Stomach smooth muscle (tissue), 2 donors: ENCODE results near the gene CTXN1.
"Not testable (repeated sequence)": the region's sequence is repeated elsewhere in the genome, so short reads cannot be mapped to it uniquely, and the experiment has no call there.

ENCODE experiments used
- H3K27ac ChIP-seq: one replicate; pipeline ENCODE4 v1.7.0; 2013; ENCODE audit warnings: mild to moderate bottlenecking, low read length, inconsistent platforms
- H3K27me3 ChIP-seq, 2 donors: one replicate each; pipeline ENCODE4 v1.7.0; 2013; ENCODE audit warnings: low read length in 2 of 2; ENCODE audit not compliant: insufficient read depth in 2 of 2, control insufficient read depth in 1 of 2
- H3K36me3 ChIP-seq, 2 donors: one replicate each; pipeline ENCODE4 v1.7.0; 2013; ENCODE audit warnings: low read length in 2 of 2; ENCODE audit not compliant: control insufficient read depth in 2 of 2, insufficient read depth in 2 of 2
- H3K4me1 ChIP-seq: one replicate; pipeline ENCODE4 v1.7.0; 2013; ENCODE audit warnings: low read length; ENCODE audit not compliant: control insufficient read depth, insufficient read depth
- H3K4me3 ChIP-seq, 2 donors: one replicate each; pipeline ENCODE4 v1.7.0; 2013; ENCODE audit warnings: low read length in 2 of 2
- H3K9ac ChIP-seq, 2 donors: one replicate each; pipeline ENCODE4 v1.7.0; 2013; ENCODE audit warnings: low read length in 2 of 2, mild to moderate bottlenecking in 1 of 2
- H3K9me3 ChIP-seq, 2 donors: one replicate each; pipeline ENCODE4 v1.7.0; 2013; ENCODE audit warnings: low read length in 2 of 2; ENCODE audit not compliant: control insufficient read depth in 2 of 2
- donor health status: healthy.
- donor health status: Pancreatic carcinoma.

Gene CTXN1

GRCh38 chr19:7918615-7919421 lies 7.1 kb downstream of the CTXN1 start:
- Histone ChIP-seq H3K27me3 (peaks cover 23 to 38% of the 10 kb centered on the region in 2 donors), H3K27ac (no peak overlapping the region), H3K4me3 (no peak overlapping the region), H3K4me1 (peaks cover 62% of the 10 kb centered on the region), H3K36me3 (peaks cover 3 to 6% of the 10 kb centered on the region in 2 donors), H3K9me3 (no peaks in the 10 kb centered on the region), H3K9ac (no peak overlapping the region)

GRCh38 chr19:7918062-7918614 lies 7.8 kb downstream of the CTXN1 start:
- H3K27me3 ChIP-seq, result peaks cover 23 to 38% of the 10 kb centered on the region in 2 donors
- peak overlapping the region in 1 of 2 donors; percentile 55 for H3K4me3 ChIP-seq
- H3K4me1 ChIP-seq, result peaks cover 56% of the 10 kb centered on the region
- H3K9me3 ChIP-seq, H3K36me3 ChIP-seq, H3K27ac ChIP-seq, H3K9ac ChIP-seq: not testable (repeated sequence)

- H3K4me1 ChIP-seq, result peaks cover 50% of the 10 kb centered on the region
- H3K4me3 ChIP-seq, result peak overlapping the region in 1 of 2 donors; percentile 55
These were observed 8.5 kb downstream of the CTXN1 start for GRCh38 chr19:7917267-7918061.

DNA sequence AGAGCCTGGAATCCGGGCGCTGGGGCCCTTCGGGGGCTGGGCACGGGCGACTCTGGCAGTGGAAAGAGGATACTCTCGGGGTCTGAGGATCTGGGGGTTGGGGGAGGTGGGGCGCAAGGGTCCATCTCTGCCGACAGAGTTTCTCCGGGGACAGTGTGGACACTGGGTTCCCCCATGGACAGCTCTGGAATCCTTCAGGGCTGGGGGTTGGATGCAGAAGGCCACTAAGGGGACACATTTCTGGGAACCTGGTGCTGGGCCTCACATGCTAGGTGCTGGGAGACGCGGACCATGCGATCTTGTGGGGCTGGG lies 9.0 kb downstream of the CTXN1 start:
- Histone ChIP-seq H3K36me3 (peaks cover 4 to 11% of the 10 kb centered on the region in 2 donors), H3K27me3 (peaks cover 23 to 38% of the 10 kb centered on the region in 2 donors), H3K9ac (peak overlapping the region; percentile 15 to 29), H3K4me1 (peaks cover 45% of the 10 kb centered on the region), H3K9me3 (no peaks in the 10 kb centered on the region), H3K4me3 (peak overlapping the region in 1 of 2 donors; percentile 55), H3K27ac (peak overlapping the region; percentile 31)

More at GRCh38 chr19:7917267-7918061, 8.5 kb downstream of the CTXN1 start:
- H3K27ac ChIP-seq, result peak overlapping the region; percentile 31
- H3K9ac ChIP-seq, result peak overlapping the region; percentile 15 to 29
- H3K27me3 ChIP-seq, result peaks cover 23 to 38% of the 10 kb centered on the region in 2 donors
- no peaks in the 10 kb centered on the region for H3K9me3 ChIP-seq
- H3K36me3 ChIP-seq, result peaks cover 0 to 10% of the 10 kb centered on the region in 2 donors

- Histone ChIP-seq H3K36me3 (peaks cover 10 to 15% of the 10 kb centered on the region in 2 donors), H3K4me3 (peak overlapping the region in 1 of 2 donors; percentile 55), H3K27me3 (peaks cover 23 to 38% of the 10 kb centered on the region in 2 donors), H3K4me1 (peaks cover 39% of the 10 kb centered on the region), H3K9me3 (no peaks in the 10 kb centered on the region), H3K9ac (no peak overlapping the region), H3K27ac (peak overlapping the region; percentile 31)
These were observed 9.6 kb downstream of the CTXN1 start for GRCh38 chr19:7916103-7916954.

DNA sequence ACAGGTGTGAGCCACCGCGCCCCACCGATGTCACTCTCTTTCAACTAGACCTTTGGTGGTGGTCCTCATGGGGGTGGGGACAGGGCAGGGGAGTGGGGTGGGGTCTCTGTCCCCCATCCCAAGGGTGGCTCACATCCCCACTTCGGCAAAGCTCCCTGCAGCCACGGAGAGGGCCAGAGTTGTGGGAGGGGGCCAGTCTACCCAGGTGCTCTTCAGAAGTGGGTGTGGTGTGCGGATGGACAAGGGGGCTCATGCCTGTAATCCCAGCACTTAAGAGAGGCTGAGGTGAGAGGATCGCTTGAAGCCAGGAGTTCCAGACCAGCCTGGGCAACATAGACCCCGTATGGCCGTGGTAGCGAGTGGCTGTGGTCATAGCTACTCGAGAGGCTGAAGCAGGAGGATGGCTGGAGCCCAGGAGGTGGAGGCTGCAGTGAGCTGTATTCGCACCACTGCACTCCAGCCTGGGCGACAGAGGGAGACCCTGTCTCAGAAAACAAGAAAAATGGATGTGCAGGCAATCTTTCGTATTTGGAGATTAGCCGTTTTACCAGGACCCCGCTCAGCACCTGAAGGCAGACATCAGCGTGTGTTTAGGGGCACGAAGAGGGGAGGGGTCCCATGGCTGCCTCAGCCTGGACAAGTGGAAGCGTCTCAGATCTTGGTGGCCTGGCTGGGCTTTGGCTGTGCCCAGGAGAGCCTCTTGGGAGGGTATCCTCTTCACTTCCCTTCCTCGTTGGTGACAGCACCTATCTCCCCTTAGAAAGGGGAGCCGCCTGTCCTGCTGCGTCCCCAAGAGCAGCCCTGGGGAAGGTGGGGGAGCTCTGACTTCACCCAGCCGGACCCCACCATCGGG lies 10.5 kb downstream of the CTXN1 start:
- no peak overlapping the region for H3K27ac ChIP-seq

DNA sequence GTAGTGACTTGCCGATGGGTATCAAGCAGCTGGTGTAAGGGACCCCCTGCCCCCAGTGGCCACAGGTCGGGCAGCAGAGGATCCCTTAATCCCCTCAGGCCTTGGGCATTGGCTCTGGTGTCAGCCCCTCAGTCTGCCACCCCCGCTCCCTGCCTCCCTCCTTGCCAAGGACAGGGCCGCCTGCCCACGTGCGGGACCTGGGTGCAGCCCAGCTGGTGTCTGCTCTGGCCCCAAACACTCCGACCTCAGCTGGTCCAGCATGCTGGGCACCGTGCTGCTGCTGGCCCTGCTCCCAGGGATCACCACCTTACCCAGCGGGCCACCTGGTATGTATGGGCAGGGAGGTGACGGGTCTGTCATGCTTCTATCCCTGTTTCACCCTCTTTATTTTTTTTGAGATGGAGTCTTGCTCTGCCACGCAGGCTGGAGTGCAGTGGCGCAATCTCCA lies 11.3 kb downstream of the CTXN1 start, which contains the start of gene TGFBR3L:
TGFBR3L (plus strand) TSS at position 233 of the 448 bp plus-strand sequence.
- H3K9me3 ChIP-seq, result no peaks in the 10 kb centered on the region
- no peak within 1 kb of the TSS for H3K9ac ChIP-seq
- peaks cover 20 to 38% of the 10 kb centered on the region in 2 donors for H3K27me3 ChIP-seq
- peaks cover 23 to 26% of the 10 kb centered on the region in 2 donors for H3K36me3 ChIP-seq
- H3K4me1 ChIP-seq, result peaks cover 28% of the 10 kb centered on the region
- no peak within 1 kb of the TSS for H3K27ac ChIP-seq
- peak within 1 kb of the TSS in 1 of 2 donors; percentile 29 for H3K4me3 ChIP-seq

More for the DNA sequence above, 10.5 kb downstream of the CTXN1 start:
- Histone ChIP-seq H3K9me3 (no peaks in the 10 kb centered on the region), H3K36me3 (peaks cover 18 to 21% of the 10 kb centered on the region in 2 donors), H3K9ac (no peak overlapping the region), H3K4me3 (peak overlapping the region in 1 of 2 donors; percentile 29), H3K4me1 (peaks cover 35% of the 10 kb centered on the region), H3K27me3 (peaks cover 23 to 38% of the 10 kb centered on the region in 2 donors)

GRCh38 chr19:7914099-7914498 lies 11.8 kb downstream of the CTXN1 start:
- peaks cover 23 to 26% of the 10 kb centered on the region in 2 donors for H3K36me3 ChIP-seq
- H3K27me3 ChIP-seq, result peaks cover 20 to 38% of the 10 kb centered on the region in 2 donors
- H3K9ac ChIP-seq, result no peak overlapping the region
- no peak overlapping the region for H3K4me3 ChIP-seq
- no peak overlapping the region for H3K27ac ChIP-seq
- H3K4me1 ChIP-seq, result peaks cover 27% of the 10 kb centered on the region
- H3K9me3 ChIP-seq, result no peaks in the 10 kb centered on the region

- Histone ChIP-seq H3K4me1 (peaks cover 27% of the 10 kb centered on the region), H3K27me3 (peaks cover 17 to 33% of the 10 kb centered on the region in 2 donors), H3K4me3 (no peak overlapping the region), H3K9me3 (no peaks in the 10 kb centered on the region), H3K9ac (no peak overlapping the region), H3K36me3 (peaks cover 23 to 26% of the 10 kb centered on the region in 2 donors), H3K27ac (no peak overlapping the region)
These were observed 12.3 kb downstream of the CTXN1 start for GRCh38 chr19:7913652-7914051.
